Astrocyte (in vitro differentiated cells and primary cell): ENCODE data around the gene STX16. TPM values are rescaled to one million over a fixed set of nuclear protein-coding genes. Genes with fewer than 3 reads are reported as not detected.

Source experiments
- DNase-seq: peaks from one replicate; pipeline ENCODE4 v3.0.0-alpha.2; 2010; ENCODE audit warnings: low read depth
- FAIRE-seq: peaks from 2 replicates; lab custom pipeline; 2011; peaks lifted over from hg19 to GRCh38; lab: Jason Lieb, UNC
- H2AFZ ChIP-seq: 2 replicates; pipeline ENCODE4 v1.6.0; 2012; ENCODE audit warnings: low read depth, low read length, inconsistent platforms
- H3K27ac ChIP-seq: 2 replicates; pipeline ENCODE4 v1.5.1; 2011; ENCODE audit warnings: low read depth, low read length, inconsistent platforms
- H3K27me3 ChIP-seq: 2 replicates; pipeline ENCODE4 v1.6.0; 2011; ENCODE audit warnings: low read length, inconsistent platforms; ENCODE audit not compliant: insufficient read depth
- H3K36me3 ChIP-seq: 2 replicates; pipeline ENCODE4 v1.5.1; 2011; ENCODE audit warnings: low read length, inconsistent platforms; ENCODE audit not compliant: insufficient read depth
- H3K4me1 ChIP-seq: 2 replicates; pipeline ENCODE4 v1.5.1; 2011; ENCODE audit warnings: low read length, inconsistent platforms; ENCODE audit not compliant: insufficient read depth
- H3K4me2 ChIP-seq: 2 replicates; pipeline ENCODE4 v1.6.0; 2012; ENCODE audit warnings: low read length, inconsistent platforms
- H3K4me3 ChIP-seq: 2 replicates; pipeline ENCODE4 v1.5.1; 2011; ENCODE audit warnings: low read depth, mild to moderate bottlenecking, low read length, inconsistent platforms; ENCODE audit not compliant: insufficient read depth
- H3K79me2 ChIP-seq: 2 replicates; pipeline ENCODE4 v1.6.0; 2012; ENCODE audit warnings: mild to moderate bottlenecking, low read length, inconsistent platforms; ENCODE audit not compliant: insufficient read depth
- H3K9ac ChIP-seq: 2 replicates; pipeline ENCODE4 v1.6.0; 2012; ENCODE audit warnings: mild to moderate bottlenecking, low read length, inconsistent platforms
- H3K9me3 ChIP-seq: 2 replicates; pipeline ENCODE4 v1.5.1; 2012; ENCODE audit warnings: low read depth, mild to moderate bottlenecking, low read length, inconsistent platforms; ENCODE audit not compliant: insufficient read depth
- H4K20me1 ChIP-seq: 2 replicates; pipeline ENCODE4 v1.6.0; 2012; ENCODE audit warnings: low read length, inconsistent platforms; ENCODE audit not compliant: insufficient read depth
- H3K27ac Mint-ChIP-seq: one replicate; pipeline ENCODE4 v1.8.0; 2021; ENCODE audit warnings: mild to moderate bottlenecking, mixed read lengths; ENCODE audit not compliant: unreplicated experiment
- H3K27me3 Mint-ChIP-seq: one replicate; pipeline ENCODE4 v1.8.0; 2021; ENCODE audit warnings: low read depth, mixed read lengths; ENCODE audit not compliant: unreplicated experiment
- H3K36me3 Mint-ChIP-seq: one replicate; pipeline ENCODE4 v1.8.0; 2021; ENCODE audit warnings: low read depth, mixed read lengths; ENCODE audit not compliant: unreplicated experiment
- H3K4me1 Mint-ChIP-seq: one replicate; pipeline ENCODE4 v1.8.0; 2021; ENCODE audit warnings: low read depth, mixed read lengths; ENCODE audit not compliant: unreplicated experiment
- H3K4me3 Mint-ChIP-seq: one replicate; pipeline ENCODE4 v1.8.0; 2021; ENCODE audit warnings: mild to moderate bottlenecking, moderate library complexity, mixed read lengths; ENCODE audit not compliant: unreplicated experiment
- H3K9me3 Mint-ChIP-seq: one replicate; pipeline ENCODE4 v1.8.0; 2021; ENCODE audit warnings: mild to moderate bottlenecking, mixed read lengths; ENCODE audit not compliant: unreplicated experiment
- CTCF ChIP-seq: IDR thresholded peaks from 2 replicates; pipeline ENCODE4 v1.5.1; 2011; ENCODE audit warnings: low read depth, mild to moderate bottlenecking, inconsistent platforms, low read length, moderate library complexity; ENCODE audit not compliant: insufficient read depth
- EZH2 ChIP-seq: IDR thresholded peaks from 2 replicates; pipeline ENCODE4 v1.6.1; 2012; ENCODE audit warnings: mild to moderate bottlenecking, low read length, inconsistent platforms; ENCODE audit not compliant: insufficient read depth
- total RNA-seq: library from RNA; stranded (reverse); gene quantifications from 2 replicates; pipeline ENCODE4 v1.2.1, GENCODE V29; 2021

The STX16 gene
- total RNA-seq, 1 donor from 2014 or later, result 59.3 TPM

GRCh38 chr20:58705208-58705926 lies 54.3 kb downstream of the STX16 start:
- Histone ChIP-seq H3K4me1 (no peaks in the 10 kb centered on the region), H3K27ac (no peak overlapping the region), H3K27me3 (no peaks in the 10 kb centered on the region), H3K9me3 (no peaks in the 10 kb centered on the region), H3K79me2 (no peaks in the 10 kb centered on the region), H3K9ac (no peak overlapping the region), H2AFZ (no peak overlapping the region), H4K20me1 (no peaks in the 10 kb centered on the region), H3K36me3 (peaks cover 18% of the 10 kb centered on the region), H3K4me2 (no peak overlapping the region), H3K4me3 (no peak overlapping the region)
- DNase-seq (no peak), FAIRE-seq (no peak)
- H3K36me3 Mint-ChIP-seq, result peaks cover 26% of the 10 kb centered on the region
- no peaks in the 10 kb centered on the region for H3K9me3 Mint-ChIP-seq
- no peaks in the 10 kb centered on the region for H3K27me3 Mint-ChIP-seq
- TF ChIP-seq CTCF (no peak), EZH2 (no peak)
- no peak overlapping the region for H3K4me3 Mint-ChIP-seq
- no peak overlapping the region for H3K27ac Mint-ChIP-seq
- peaks cover 3% of the 10 kb centered on the region for H3K4me1 Mint-ChIP-seq

GRCh38 chr20:58706150-58706892 lies 55.2 kb downstream of the STX16 start:
- Histone ChIP-seq H2AFZ (no peak overlapping the region), H3K9ac (no peak overlapping the region), H3K4me2 (no peak overlapping the region), H4K20me1 (no peaks in the 10 kb centered on the region), H3K4me1 (no peaks in the 10 kb centered on the region), H3K79me2 (no peaks in the 10 kb centered on the region), H3K4me3 (no peak overlapping the region), H3K27me3 (no peaks in the 10 kb centered on the region), H3K36me3 (peaks cover 16% of the 10 kb centered on the region), H3K9me3 (no peaks in the 10 kb centered on the region), H3K27ac (no peak overlapping the region)
- Mint-ChIP-seq H3K4me3 (no peak overlapping the region), H3K9me3 (no peaks in the 10 kb centered on the region), H3K27ac (no peak overlapping the region), H3K4me1 (peaks cover 2% of the 10 kb centered on the region), H3K36me3 (peaks cover 25% of the 10 kb centered on the region), H3K27me3 (no peaks in the 10 kb centered on the region)
- no peak for FAIRE-seq
- TF ChIP-seq CTCF (no peak), EZH2 (no peak)
- DNase-seq, result no peak
